GM19035 (cell line): Measurements from ENCODE around the gene TGFBR1.
A peak's percentile ranks its signal among the peaks of the same experiment; 100 is the strongest.

Experiments used
- ATAC-seq: cut with Tn5 transposase; IDR thresholded peaks from one replicate; pipeline ENCODE4 v1.9.1; 2021; ENCODE audit not compliant: unreplicated experiment

Gene TGFBR1

GRCh38 chr9:99104459-99105151, at the start of gene TGFBR1:
Gene TGFBR1, plus strand, starts transcription at chr9:99105113. Its CDS starts 93 bp downstream, at chr9:99105206.
- peak; percentile 92 for ATAC-seq

GRCh38 chr9:99055384-99055783, 49.5 kb upstream of the TGFBR1 start:
- no peak for ATAC-seq

GRCh38 chr9:99056186-99056585, 48.7 kb upstream of the TGFBR1 start:
- ATAC-seq = no peak

- ATAC-seq = no peak
Observed at GRCh38 chr9:99056886-99057664, 47.8 kb upstream of the TGFBR1 start.

GRCh38 chr9:99057665-99058625, 47.0 kb upstream of the TGFBR1 start:
- peak; percentile 83 for ATAC-seq

GRCh38 chr9:99058964-99059921, 45.7 kb upstream of the TGFBR1 start:
- peak; percentile 60 for ATAC-seq

GRCh38 chr9:99060621-99061020, 44.3 kb upstream of the TGFBR1 start:
- ATAC-seq = no peak

- no peak for ATAC-seq
Observed at GRCh38 chr9:99062549-99062948, 42.4 kb upstream of the TGFBR1 start.

- ATAC-seq = no peak
Observed at GRCh38 chr9:99063522-99063921, 41.4 kb upstream of the TGFBR1 start.

- no peak for ATAC-seq
Observed at GRCh38 chr9:99066571-99066970, 38.3 kb upstream of the TGFBR1 start.

- ATAC-seq = no peak
Observed at GRCh38 chr9:99069075-99069474, 35.8 kb upstream of the TGFBR1 start.

- ATAC-seq = no peak
Observed at GRCh38 chr9:99069546-99069945, 35.4 kb upstream of the TGFBR1 start.

- no peak for ATAC-seq
Observed at GRCh38 chr9:99070681-99071080, 34.2 kb upstream of the TGFBR1 start.

- no peak for ATAC-seq
Observed at GRCh38 chr9:99071313-99072039, 33.4 kb upstream of the TGFBR1 start.

- no peak for ATAC-seq
Observed at GRCh38 chr9:99072040-99072394, 32.9 kb upstream of the TGFBR1 start.

- ATAC-seq = no peak
Observed at GRCh38 chr9:99073347-99073746, 31.6 kb upstream of the TGFBR1 start.

- no peak for ATAC-seq
Observed at GRCh38 chr9:99073985-99074901, 30.7 kb upstream of the TGFBR1 start.

- no peak for ATAC-seq
Observed at GRCh38 chr9:99074902-99075245, 30.0 kb upstream of the TGFBR1 start.
